GM10847 (cell line): ENCODE data around the gene TPBGL.

Experiments used
- POLR2A ChIP-seq: IDR thresholded peaks from 2 replicates; pipeline ENCODE4 v1.6.1; 2011; ENCODE audit not compliant: insufficient read length; ENCODE audit errors: extremely low read depth

Gene TPBGL

GRCh38 chr11:75204012-75204674 is 36.4 kb upstream of the TPBGL start:
- TF ChIP-seq POLR2A: no peak

- TF ChIP-seq POLR2A: no peak
Observed at GRCh38 chr11:75204685-75205563, 35.6 kb upstream of the TPBGL start.

- TF ChIP-seq POLR2A: no peak
Observed at GRCh38 chr11:75205564-75206020, 35.0 kb upstream of the TPBGL start.

GRCh38 chr11:75208446-75208845 is 32.1 kb upstream of the TPBGL start:
- no peak for TF ChIP-seq POLR2A

GRCh38 chr11:75212411-75212810 is 28.2 kb upstream of the TPBGL start:
- no peak for TF ChIP-seq POLR2A

- no peak for TF ChIP-seq POLR2A
Observed at GRCh38 chr11:75214411-75214821, 26.2 kb upstream of the TPBGL start.

GRCh38 chr11:75214843-75215242 is 25.7 kb upstream of the TPBGL start:
- no peak for TF ChIP-seq POLR2A

GRCh38 chr11:75219869-75220268 is 20.7 kb upstream of the TPBGL start:
- no peak for TF ChIP-seq POLR2A

- no peak for TF ChIP-seq POLR2A
Observed at GRCh38 chr11:75223954-75224643, 16.5 kb upstream of the TPBGL start.

GRCh38 chr11:75225794-75226193 is 14.8 kb upstream of the TPBGL start:
- TF ChIP-seq POLR2A: no peak

GRCh38 chr11:75229466-75229865 is 11.1 kb upstream of the TPBGL start:
- no peak for TF ChIP-seq POLR2A

GRCh38 chr11:75230621-75231020 is 10.0 kb upstream of the TPBGL start:
- TF ChIP-seq POLR2A: no peak

- no peak for TF ChIP-seq POLR2A
Observed at GRCh38 chr11:75233754-75234172, 6.8 kb upstream of the TPBGL start.

- no peak for TF ChIP-seq POLR2A
Observed at GRCh38 chr11:75236062-75236461, 4.5 kb upstream of the TPBGL start.

GRCh38 chr11:75237050-75237449 is 3.5 kb upstream of the TPBGL start:
- TF ChIP-seq POLR2A: no peak
